HepG2 (cell line): ENCODE measurements around the gene VEGFB. TPM values are rescaled to one million over a fixed set of nuclear protein-coding genes. Genes with fewer than 3 reads are reported as not detected.

Experiments
- ARID5B ChIP-seq: IDR thresholded peaks from 2 replicates; pipeline ENCODE4 v1.4.0; 2020; ENCODE audit warnings: mild to moderate bottlenecking, missing genetic modification reagents
- BATF2 ChIP-seq: sonication (generic); formaldehyde crosslinking; IDR thresholded peaks from 2 replicates; pipeline ENCODE4 v1.8.0; 2022; ENCODE audit warnings: mild to moderate bottlenecking, missing genetic modification reagents, moderate library complexity
- BCL6 ChIP-seq: IDR thresholded peaks from 2 replicates; pipeline ENCODE4 v1.6.1; 2016; ENCODE audit warnings: missing genetic modification reagents, missing compliant biosample characterization
- TCF12 ChIP-seq, 2 experiments: fragments of 450-650 bp in 1 of 2; sonication (generic) in 1 of 2; formaldehyde crosslinking in 1 of 2; IDR thresholded peaks; 2 replicates each; pipeline versions ENCODE4 v1.6.1 to v1.8.0; 2017 to 2022; ENCODE audit warnings: antibody characterized with exemption in 1 of 2, mild to moderate bottlenecking in 1 of 2, missing genetic modification reagents in 1 of 2, moderate library complexity in 1 of 2
- ZNF441 ChIP-seq: sonication (generic); formaldehyde crosslinking; IDR thresholded peaks from 2 replicates; pipeline ENCODE4 v1.7.0; 2021; ENCODE audit warnings: missing genetic modification reagents, borderline replicate concordance
- ZNF496 ChIP-seq: sonication (generic); formaldehyde crosslinking; IDR thresholded peaks from 2 replicates; pipeline ENCODE4 v1.8.1; 2023; ENCODE audit warnings: mild to moderate bottlenecking, moderate library complexity, missing genetic modification reagents; ENCODE audit not compliant: insufficient replicate concordance
- polyA plus RNA-seq, 8 experiments: library from polyadenylated mRNA; depleted of rRNA in 3 of 8; stranded (reverse) in 7 of 8; unstranded in 1 of 8; fragments of >200 nt; fragmentation: Illumina TruSeq in 4 of 8; extraction: Trizol in 4 of 8; gene quantifications; 2 replicates each; pipeline versions ENCODE4 v1.2.1 to v1.2.3, GENCODE V29; 2011 to 2016; ENCODE audit warnings: low read depth in 4 of 8, missing spikeins in 1 of 8, mixed read lengths in 1 of 8; ENCODE audit not compliant: insufficient read depth in 1 of 8
- total RNA-seq, 5 experiments: library from RNA; depleted of rRNA; stranded (reverse); fragments of >200 nt; fragmentation: Illumina TruSeq; extraction: Trizol; gene quantifications; 2 replicates each; pipeline ENCODE4 v1.2.3, GENCODE V29; 2016; ENCODE audit warnings: low read depth in 1 of 5

VEGFB gene
- total and polyA plus RNA-seq, 2 of the 13 experiments (the other 11 are each of a cell fraction or from before 2014, with no cell fraction given), result 9.0 to 11.3 TPM

- TF ChIP-seq TCF12 (IDR thresholded peaks at IDR 0.05) (no peak), TCF12 (CRISPR knock-in tag; IDR thresholded peaks at IDR 0.05) (peak; percentile 60), BATF2 (CRISPR knock-in tag) (no peak), ZNF496 (CRISPR knock-in tag) (no peak), ARID5B (CRISPR knock-in tag) (peak; percentile 17; the same call in 1 of the 2 replicates), BCL6 (peak; percentile 45; the same call in 1 of the 2 replicates), ZNF441 (CRISPR knock-in tag) (peak; percentile 32; the same call in 1 of the 2 replicates)
- TF ChIP-seq, all 625 proteins: peak for 216
Observed at GRCh38 chr11:64225608-64226506, 8.5 kb upstream of the VEGFB start, which contains the start of the genes NUDT22 and TRPT1 (continued).
